Amygdala (tissue), 56 donors: Measurements from ENCODE around the gene AVL9.
"Not testable (repeated sequence)": the region's sequence is repeated elsewhere in the genome, so short reads cannot be mapped to it uniquely, and the experiment has no call there.

Source experiments
- DNase-seq, 56 donors: peaks; one replicate each; lab custom pipeline; 2025; lab: John Stamatoyannopoulos, UW

AVL9 gene

DNA sequence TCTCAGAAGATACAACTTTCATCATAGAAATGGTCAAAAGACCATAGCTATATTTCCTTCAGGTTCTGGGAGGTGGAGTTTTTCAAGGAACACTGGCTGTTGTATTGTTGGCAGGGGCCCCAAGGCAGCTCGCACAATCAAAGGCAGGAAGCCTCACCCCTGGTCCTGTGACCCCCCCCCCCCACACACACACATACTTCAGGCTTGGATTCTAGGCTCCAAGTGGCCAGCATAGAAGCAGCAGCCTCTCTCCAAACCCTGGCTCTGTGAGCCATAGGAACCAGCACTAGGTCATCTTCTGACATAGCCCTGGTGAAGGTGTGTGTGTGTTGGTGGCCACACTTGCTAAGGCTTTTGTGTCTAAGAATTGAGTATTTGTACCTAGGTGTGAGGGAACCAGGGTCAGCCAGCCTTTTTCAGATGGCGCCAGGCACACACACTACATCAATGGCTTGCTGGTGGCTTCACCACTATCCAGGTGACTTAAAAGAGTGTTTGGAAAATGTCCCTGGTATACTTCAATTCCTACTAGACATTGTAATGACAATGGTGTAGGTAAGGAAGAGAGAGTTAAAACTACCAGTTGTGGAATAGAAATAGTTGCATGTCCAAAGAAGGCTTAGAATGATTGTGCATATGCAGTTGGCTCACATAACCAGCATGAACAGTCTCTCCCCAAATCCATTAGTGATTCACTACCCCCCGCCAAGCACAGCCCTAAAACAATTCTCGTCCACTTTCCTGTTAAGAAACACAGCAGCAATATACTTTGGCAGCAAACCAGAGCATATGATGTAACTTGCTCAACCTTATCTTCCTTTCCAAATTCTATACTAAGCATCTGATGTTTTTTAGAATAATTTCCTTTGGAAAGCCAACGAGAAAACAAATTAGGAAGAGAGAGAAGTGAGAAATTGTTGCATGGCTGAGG, 91.3 kb downstream of the AVL9 start:
- DNase-seq: peak in 5 of 56 donors; percentile 1 to 20 (median 14)

DNA sequence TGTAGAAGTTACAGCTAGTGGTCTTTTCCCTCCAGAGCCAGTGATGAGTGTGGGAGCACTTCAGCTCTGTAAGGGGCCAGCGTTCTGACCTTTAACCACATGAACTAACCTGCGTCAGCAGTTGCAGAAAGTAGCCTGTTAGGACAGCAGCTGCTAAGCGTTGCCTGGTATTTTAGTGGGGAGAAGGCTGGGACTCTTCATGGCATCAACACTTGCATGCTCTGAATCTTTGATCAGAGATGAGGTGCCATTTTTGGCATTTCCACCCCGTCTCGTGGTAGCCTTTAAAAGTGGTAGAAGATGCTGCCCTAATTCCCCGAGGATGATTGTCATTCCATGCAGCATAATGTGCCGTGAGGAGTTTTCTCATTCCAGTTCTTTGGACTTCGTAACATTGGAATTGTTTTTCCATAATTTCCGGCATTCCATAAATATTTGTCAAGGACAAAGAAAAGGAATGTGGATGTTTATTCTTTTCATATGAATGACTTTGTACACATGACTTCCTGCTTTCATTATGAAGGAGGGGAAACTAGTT, 92.2 kb downstream of the AVL9 start:
- DNase-seq: peak in 1 of 56 donors; percentile 3

DNA sequence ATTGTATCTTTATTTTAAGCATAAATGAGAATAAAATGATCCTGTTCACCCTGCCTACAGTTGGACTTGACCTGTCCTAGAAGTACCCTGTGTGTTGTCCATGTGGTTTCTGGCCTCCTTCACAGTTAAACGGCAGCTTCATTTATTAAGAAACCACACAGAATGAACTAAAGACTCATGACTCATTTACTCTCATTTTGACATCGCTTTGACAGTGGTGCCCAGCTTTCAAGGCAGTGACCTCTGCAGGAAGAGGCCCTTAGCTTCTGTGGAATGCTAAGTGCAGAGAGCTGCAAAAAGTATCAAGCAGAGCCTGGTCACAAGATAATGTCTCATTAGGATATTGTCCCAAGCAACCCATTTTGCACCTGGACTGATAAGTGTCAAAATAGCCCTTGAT, 93.4 kb downstream of the AVL9 start:
- DNase-seq: no peak

DNA sequence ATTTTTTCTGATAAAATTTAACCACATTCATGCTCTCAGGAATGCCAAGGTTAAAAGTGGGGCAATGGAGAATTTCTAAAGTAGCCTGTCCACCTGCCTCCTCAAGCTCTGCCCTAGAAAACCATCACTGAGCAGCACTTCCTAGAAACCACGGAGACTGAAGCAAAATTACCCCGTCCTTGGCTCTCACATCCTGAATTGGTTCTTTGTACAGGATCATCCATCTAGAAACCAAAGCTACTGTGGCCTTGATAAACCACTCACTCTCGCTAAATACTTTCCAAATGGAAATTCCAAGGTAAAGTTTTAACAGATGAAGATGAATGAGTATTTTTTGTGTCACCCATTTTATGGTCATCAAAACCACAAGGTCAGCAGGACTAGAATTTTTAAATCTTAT, 96.6 kb downstream of the AVL9 start:
- DNase-seq: peak in 3 of 56 donors; percentile 3 to 21 (median 16)

DNA sequence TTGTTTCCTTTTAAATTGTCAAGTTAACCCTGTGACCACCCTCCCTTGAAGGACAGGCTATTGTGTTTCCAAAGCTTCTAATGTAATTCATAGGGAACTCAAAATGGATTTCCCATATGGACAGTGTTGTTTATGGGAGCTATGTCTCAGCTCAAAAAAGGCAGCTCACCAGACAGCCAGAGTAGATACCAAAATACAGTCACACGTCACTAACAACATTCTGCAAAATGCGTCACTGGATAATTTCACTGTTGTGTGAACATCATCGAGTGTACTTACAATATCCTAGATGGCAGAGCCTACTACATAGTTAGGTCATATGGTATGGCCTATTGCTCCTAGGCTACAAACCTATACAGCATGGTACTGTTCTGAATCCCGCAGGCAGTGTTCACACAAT, 97.4 kb downstream of the AVL9 start:
- DNase-seq: no peak

DNA sequence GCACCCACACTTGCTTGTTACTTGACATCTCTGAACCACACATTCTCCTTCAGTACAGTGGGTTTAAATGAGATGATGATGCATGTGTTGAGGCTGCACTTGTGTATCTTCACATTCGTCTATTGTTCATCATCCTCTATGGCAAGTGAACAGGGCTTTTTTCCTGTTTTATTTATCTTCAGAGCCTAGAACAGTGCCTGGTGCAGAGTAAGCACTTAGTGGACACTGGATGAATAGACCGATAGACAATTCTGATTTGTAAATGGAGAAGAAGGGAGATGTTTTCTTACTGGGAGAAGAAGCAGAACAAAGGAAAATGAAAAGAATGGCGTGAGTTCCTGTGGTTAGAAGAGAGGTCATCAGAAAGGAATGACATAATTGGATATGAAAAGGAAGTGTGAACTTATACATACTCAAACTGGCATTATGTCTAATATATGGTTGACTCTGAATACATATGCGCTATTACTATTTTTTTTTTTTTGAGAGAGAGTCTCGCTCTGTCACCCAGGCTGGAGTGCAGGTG, 99.7 kb downstream of the AVL9 start:
- no peak for DNase-seq

DNA sequence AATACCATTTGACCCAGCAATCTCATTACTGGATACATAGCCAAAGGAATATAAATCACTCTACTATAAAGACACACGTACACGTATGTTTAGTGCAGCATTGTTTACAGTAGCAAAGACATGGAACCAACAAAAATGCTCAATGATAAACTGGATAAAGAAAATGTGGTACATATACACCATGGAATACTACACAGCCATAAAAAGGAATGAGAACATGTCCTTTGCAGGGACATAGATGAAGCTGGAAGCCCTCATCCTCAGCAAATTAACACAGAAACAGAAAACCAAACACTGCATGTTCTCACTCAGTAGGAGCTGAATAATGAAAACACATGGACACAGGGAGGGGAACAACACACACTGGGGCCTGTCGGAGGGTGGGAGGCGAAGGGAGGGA, 105.9 kb downstream of the AVL9 start:
- not testable (repeated sequence) for DNase-seq

DNA sequence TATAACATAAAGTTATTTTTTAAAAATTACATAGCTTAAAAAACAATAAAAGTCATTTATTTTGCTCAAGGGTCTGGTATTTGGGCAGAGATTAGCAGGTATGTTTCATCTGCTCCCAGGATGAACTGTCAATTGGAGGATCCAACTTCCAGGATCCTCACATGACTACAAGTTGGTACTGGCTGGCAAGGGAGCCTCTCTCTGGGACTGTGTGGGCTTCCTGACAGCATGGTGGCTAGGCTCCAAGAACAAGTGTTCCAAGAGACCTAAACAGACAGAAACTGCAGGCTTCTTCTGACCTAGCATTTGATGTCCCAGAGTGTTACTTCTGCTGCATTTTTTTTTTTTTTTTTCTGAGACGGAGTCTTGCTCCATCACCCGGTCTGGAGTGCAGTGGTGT, 107.2 kb downstream of the AVL9 start:
- DNase-seq: peak in 1 of 56 donors; percentile 11

DNA sequence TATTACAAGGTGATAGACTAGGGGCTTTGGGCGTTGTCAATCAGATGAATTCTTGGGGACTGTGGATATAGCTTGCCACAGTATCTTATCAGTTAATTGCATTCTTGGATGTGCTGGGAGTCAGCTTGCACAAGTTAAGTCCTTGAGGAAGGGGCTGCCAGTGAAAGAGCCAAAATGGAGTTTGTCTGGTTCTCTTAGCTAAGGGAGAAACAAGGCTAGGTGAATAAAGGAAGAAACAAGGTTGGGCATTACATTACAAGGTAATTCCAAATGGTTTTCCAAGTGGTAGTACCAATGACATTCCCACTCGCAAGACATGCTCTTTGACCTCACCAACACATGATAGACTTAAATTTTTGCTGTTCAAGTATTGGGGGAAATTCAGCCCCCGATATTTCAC, 108.2 kb downstream of the AVL9 start:
- DNase-seq: not testable (repeated sequence)

DNA sequence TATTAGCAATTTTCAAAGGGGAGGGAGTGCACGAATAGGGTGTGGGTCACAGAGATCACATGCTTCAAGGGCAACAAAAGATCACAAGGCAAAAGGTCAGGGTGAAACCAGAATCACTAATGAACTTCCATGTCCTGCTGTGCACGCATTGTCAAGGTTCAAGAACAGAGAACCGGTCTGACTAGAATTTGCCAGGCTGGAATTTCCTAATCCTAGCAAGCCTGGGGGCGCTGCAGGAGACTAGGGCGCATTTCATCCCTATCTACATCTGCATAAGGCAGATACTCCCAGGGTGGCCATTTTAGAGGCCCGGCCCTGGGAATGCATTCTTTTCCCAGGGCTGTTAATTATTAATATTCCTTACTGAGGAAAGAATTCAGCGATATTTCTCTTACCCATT, 108.8 kb downstream of the AVL9 start:
- DNase-seq: not testable (repeated sequence)

DNA sequence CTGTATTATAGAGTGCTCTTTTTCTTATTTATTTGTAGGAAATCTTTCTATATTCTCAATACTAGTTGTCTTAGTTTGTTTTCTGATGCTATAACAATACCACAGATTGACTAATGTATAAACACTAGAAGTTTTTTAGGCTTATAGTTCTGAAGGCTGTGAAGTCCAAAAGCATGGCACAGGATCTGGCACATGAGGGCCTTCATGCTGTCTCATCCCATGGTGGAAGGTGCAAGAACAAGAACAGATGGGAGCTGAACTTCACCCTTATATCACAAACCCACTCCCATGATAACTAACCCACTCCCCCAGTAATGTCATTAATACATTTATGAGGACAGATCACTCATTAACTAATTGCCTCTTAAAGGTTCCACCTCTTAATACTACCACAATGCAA, 109.7 kb downstream of the AVL9 start:
- no peak for DNase-seq

DNA sequence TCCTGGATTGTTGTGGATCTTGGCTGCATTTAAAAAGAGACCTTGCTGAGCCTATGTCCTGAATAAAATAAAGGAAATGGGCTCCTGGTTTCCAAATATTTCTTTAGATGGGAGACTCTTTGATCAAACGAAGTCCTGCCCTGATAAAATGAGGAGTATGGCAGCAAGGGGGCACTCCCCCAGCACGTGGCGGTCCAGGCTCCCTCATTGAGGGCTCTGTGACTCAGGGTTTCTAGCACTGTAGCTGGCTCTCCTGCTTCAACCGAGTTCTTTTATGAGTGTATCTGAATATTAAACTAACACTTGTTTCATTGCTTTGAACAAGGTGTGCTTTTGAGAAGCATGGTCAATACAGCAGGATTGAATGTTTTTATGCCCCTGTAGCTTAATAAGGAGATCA, 114.2 kb downstream of the AVL9 start:
- no peak for DNase-seq

DNA sequence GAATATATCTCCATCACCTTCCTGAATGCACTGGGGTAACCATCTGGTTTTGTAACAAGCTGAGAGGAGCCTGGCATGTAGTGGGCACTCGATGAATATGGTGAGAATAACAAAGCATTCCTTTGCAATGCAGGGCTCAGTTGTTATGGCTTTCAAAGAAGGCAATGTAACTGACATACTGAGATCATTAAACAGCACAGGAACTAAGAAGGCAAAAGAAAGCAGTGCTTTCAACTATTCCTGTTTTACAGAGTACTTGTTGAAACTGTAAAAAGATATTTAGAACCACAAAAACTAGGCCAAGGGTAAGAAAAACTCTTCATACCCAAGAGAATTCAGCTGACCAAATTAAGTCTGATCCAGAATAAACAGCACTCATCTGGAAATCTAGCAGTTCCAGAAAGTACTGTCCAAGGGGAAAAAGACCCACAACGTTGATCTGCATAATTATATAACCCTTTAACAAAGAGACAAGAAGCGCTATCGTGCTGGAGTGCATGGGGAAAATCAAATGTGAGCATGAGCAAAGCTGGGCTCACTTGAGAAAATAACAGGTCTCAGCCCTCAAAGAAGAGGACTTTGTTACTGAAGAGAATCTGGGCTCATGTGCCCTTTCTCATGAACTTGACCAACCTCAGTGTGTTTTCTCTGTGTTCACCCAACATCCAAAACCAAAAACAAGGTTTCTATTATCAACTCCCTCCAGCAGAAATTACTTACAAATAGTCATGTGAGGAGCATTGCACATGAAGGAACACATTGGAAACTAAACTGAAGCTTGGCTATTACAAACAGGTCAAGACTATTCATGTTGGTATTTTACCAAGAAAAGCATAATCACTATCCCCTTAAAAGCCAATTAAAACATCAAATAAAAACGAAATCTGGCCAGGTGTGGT, 116.2 kb downstream of the AVL9 start:
- DNase-seq: peak in 2 of 56 donors; percentile 8 to 10

DNA sequence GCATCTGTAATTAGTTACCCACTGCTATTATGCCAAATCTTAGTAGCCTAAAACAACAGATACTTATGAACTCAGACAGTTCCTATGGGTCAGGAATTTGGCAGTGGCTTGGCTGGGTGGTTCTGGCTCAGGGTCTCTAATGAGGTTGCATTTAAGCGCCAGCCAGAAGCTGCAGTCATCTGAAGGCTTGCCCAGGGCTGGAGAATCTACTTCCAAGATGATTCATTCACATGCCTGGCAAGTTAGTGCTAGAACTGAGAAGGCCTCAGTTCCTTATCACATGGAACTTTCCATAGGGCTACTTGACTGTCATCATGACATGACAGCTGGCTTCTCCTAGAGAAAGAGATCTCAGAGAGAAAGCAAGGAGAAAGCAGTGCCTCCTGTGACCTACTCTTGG, 121.3 kb downstream of the AVL9 start:
- peak in 3 of 56 donors; percentile 4 to 16 (median 13) for DNase-seq

DNA sequence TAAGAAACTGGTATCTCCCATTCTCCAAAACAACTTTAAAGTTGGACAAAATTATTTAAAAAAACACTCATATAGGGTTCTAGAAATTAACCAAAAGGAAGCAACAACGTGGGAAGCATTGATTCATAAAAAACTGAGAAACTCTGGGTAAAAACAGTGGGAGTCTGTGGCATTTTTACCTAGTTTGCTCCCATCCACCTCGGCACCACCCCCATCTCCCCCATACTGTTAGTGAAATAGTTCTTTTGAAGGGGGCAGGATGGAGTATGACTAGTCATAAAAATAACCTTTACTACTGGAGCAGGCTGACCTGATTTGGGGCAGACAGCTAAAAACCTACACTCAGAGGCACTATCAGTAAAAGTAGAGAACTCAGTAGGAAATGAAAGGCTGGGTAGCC, 123.2 kb downstream of the AVL9 start:
- DNase-seq: no peak

DNA sequence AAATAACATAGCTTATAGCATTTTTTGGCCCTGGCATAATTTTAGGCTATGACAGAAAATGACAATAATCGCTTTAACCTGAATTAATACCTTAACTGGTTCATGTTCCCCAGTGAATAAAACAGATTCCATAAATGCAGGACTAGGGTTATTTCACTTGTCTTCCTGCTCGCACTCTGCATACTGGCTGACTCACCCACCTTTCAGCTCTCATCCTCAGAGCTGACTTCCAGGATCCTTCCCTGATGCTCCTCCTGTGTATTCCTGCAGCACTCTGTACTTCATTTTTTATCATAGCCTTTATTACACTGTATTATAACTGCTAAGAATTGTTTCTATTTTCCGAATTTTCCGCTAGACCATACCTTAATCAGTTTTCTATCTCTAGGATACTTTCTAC, 123.7 kb downstream of the AVL9 start:
- DNase-seq: no peak

DNA sequence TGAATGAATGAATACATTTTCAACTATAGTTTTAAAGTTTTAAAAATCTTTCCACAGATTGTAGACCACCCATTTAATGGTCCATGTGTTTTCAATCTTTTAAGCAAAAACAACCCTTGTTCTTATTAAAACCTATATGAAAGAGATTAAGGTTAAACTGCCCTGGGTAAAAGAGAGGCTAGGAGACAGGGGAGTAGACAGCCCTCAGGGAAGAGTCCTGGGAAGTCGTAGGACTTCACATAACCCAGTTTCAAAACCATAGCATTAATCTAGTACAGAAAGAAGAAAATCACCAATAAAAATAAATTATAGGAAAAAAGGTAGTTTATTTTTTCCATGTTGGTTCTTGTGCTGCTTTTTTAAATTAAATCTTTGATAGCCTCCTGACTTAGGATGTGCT, 124.1 kb downstream of the AVL9 start:
- DNase-seq: not testable (repeated sequence)

DNA sequence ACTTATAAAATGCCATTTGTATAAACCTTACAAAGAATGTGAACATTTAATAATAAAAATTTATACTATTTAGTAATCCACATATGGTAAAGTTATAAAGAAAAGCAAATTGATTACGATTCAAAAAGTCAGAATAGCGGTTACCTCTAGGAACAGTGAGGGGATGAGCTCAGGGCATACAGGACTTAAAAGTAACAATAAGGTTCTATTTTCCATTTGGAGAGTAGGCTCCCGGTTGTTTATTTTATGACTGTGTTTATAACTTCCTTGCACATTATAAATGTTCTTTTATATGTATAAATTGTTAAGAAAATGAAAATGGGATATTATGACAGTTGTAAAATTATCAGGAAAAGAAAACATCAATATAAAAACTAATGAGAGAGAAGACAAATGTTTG, 135.7 kb downstream of the AVL9 start:
- DNase-seq: no peak

DNA sequence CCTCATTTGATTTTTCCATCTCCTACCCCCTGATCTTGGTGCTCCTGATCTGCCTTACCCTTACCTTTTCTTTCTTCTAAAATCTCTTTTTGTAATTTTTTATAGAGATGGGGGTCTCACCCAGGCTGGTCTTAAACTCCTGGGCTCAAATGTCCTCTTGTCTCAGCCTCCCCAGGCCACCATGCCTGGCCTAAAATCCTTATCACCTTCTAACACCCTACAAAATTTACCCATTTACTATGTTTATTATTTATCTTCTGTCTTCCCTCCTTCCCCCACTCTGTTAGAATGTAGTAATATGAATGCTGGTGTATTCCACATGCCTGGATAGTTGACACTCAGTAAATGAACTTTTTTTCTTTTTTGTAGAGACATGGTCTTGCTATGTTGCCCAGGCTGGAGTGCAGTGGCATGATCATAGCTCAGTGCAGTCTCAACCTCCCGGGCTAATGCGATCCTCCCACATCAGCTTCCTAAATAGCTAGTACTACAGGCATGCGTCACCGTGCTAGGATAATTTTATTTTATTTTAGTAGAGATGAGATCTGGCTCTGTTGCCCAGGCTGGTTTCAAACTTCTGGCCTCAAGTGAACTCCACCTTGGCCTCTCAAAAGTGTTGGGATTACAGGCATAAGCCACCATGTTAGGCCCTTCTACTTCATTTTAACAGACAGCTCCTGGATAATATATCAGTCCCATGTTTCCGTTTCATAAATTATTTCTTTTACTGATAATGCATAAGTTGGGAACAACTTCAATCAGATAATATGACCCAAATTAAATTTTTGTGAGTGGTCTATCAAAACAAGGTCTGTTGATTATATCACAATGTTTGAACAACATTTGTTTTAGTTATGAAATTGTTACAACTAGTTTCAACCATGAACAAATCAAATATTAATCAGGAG, 136.6 kb downstream of the AVL9 start:
- not testable (repeated sequence) for DNase-seq

DNA sequence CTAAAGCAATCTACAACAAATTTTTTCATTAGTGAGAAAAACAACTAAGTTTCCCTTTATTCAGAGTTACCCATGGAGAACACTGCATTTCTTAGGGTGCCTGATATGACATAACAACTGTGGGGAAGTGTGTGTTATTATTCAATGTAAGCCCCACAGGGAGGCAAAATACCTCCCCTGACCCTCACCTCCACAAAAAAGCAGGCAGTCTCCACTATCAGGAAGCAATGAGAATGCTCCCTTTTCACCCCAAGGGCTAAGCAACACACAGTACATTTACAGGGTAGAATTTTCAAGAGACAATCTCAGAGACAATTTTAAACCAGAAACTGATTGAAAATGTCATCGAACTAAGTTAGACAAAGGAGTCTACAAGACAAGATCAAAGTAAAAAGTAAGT, 138.2 kb downstream of the AVL9 start:
- DNase-seq: not testable (repeated sequence)
